Neural progenitor cell (in vitro differentiated cells): ENCODE results near the gene TIAM1. TPM values are rescaled to one million over a fixed set of nuclear protein-coding genes. Genes with fewer than 3 reads are reported as not detected.

ENCODE experiments used
- DNase-seq: peaks from one replicate; pipeline ENCODE4 v3.0.0-alpha.2; 2016; ENCODE audit warnings: low spot score
- H2AFZ ChIP-seq: fragments of 200-600 bp; sonication (generic); replicated peaks from 2 replicates; pipeline ENCODE4 v1.6.1; 2016; ENCODE audit warnings: antibody characterized with exemption
- H3F3A ChIP-seq: fragments of 200-600 bp; sonication (generic); 2 replicates; pipeline ENCODE4 v1.6.1; 2016; ENCODE audit warnings: antibody characterized with exemption, low read depth
- H3K27ac ChIP-seq: fragments of 200-600 bp; sonication (generic); 2 replicates; pipeline ENCODE4 v1.5.1; 2016; ENCODE audit warnings: mild to moderate bottlenecking
- H3K27me3 ChIP-seq: fragments of 200-600 bp; sonication (generic); 2 replicates; pipeline ENCODE4 v1.6.1; 2016; ENCODE audit warnings: mild to moderate bottlenecking, moderate library complexity
- H3K36me3 ChIP-seq: fragments of 200-600 bp; sonication (generic); 2 replicates; pipeline ENCODE4 v1.5.1; 2016
- H3K4me1 ChIP-seq: fragments of 200-600 bp; sonication (generic); 2 replicates; pipeline ENCODE4 v1.6.1; 2016; ENCODE audit warnings: mixed run types
- H3K4me2 ChIP-seq: fragments of 200-600 bp; sonication (generic); 2 replicates; pipeline ENCODE4 v1.6.1; 2016
- H3K4me3 ChIP-seq: fragments of 200-600 bp; sonication (generic); 2 replicates; pipeline ENCODE4 v1.5.1; 2016
- H3K79me2 ChIP-seq: fragments of 200-600 bp; sonication (generic); 2 replicates; pipeline ENCODE4 v1.6.1; 2016; ENCODE audit warnings: low read depth
- H3K9ac ChIP-seq: fragments of 200-600 bp; sonication (generic); 2 replicates; pipeline ENCODE4 v1.6.1; 2016
- H3K9me3 ChIP-seq: fragments of 200-600 bp; sonication (generic); 2 replicates; pipeline ENCODE4 v1.5.1; 2016; ENCODE audit warnings: low read depth
- H4K20me1 ChIP-seq: fragments of 200-600 bp; sonication (generic); 2 replicates; pipeline ENCODE4 v1.6.1; 2016; ENCODE audit warnings: low read depth
- H3K27ac Mint-ChIP-seq: 3 replicates; pipeline ENCODE4 v1.8.0; 2021; ENCODE audit warnings: mixed read lengths
- H3K27me3 Mint-ChIP-seq: 2 replicates; pipeline ENCODE4 v1.8.0; 2022; ENCODE audit warnings: low read depth, mild to moderate bottlenecking, inconsistent platforms, moderate library complexity, mixed read lengths; ENCODE audit not compliant: insufficient read depth
- H3K36me3 Mint-ChIP-seq: 3 replicates; pipeline ENCODE4 v1.8.0; 2021; ENCODE audit warnings: mixed read lengths
- H3K4me1 Mint-ChIP-seq: 3 replicates; pipeline ENCODE4 v1.8.0; 2021; ENCODE audit warnings: mixed read lengths
- H3K4me3 Mint-ChIP-seq: 3 replicates; pipeline ENCODE4 v1.8.0; 2021; ENCODE audit warnings: mild to moderate bottlenecking, moderate library complexity, mixed read lengths
- H3K9me3 Mint-ChIP-seq: 3 replicates; pipeline ENCODE4 v1.8.0; 2020; ENCODE audit warnings: mixed read lengths
- EZH2 ChIP-seq: fragments of 200-600 bp; sonication (generic); IDR thresholded peaks from 2 replicates; pipeline ENCODE4 v1.6.1; 2017; ENCODE audit warnings: antibody characterized with exemption, mild to moderate bottlenecking, moderate library complexity
- EZH2phosphoT487 ChIP-seq: fragments of 200-600 bp; sonication (generic); IDR thresholded peaks from 2 replicates; pipeline ENCODE4 v1.6.1; 2017; ENCODE audit warnings: antibody characterized with exemption
- total RNA-seq: library from RNA; depleted of rRNA; stranded (reverse); fragments of >200 nt; gene quantifications from 2 replicates; pipeline ENCODE4 v1.2.3, GENCODE V29; 2015; ENCODE audit warnings: low replicate concordance
- TF ChIP-seq, protein P1 (sequence below): fragments of 200-600 bp; sonication (generic); IDR thresholded peaks from 2 replicates; pipeline ENCODE4 v1.5.1; 2017; ENCODE audit warnings: antibody characterized with exemption, mild to moderate bottlenecking

TIAM1 gene
- total RNA-seq, 1 donor from 2014 or later, result 27.2 TPM

GRCh38 chr21:31278511-31279130 is 65.4 kb downstream of the TIAM1 start:
- DNase-seq, result no peak
- no peaks in the 10 kb centered on the region for H3K36me3 ChIP-seq
- TF ChIP-seq, protein P1, sequence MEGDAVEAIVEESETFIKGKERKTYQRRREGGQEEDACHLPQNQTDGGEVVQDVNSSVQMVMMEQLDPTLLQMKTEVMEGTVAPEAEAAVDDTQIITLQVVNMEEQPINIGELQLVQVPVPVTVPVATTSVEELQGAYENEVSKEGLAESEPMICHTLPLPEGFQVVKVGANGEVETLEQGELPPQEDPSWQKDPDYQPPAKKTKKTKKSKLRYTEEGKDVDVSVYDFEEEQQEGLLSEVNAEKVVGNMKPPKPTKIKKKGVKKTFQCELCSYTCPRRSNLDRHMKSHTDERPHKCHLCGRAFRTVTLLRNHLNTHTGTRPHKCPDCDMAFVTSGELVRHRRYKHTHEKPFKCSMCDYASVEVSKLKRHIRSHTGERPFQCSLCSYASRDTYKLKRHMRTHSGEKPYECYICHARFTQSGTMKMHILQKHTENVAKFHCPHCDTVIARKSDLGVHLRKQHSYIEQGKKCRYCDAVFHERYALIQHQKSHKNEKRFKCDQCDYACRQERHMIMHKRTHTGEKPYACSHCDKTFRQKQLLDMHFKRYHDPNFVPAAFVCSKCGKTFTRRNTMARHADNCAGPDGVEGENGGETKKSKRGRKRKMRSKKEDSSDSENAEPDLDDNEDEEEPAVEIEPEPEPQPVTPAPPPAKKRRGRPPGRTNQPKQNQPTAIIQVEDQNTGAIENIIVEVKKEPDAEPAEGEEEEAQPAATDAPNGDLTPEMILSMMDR, result no peak
- TF ChIP-seq EZH2phosphoT487 (no peak), EZH2 (no peak)
- no peaks in the 10 kb centered on the region for H3K4me1 ChIP-seq
- Mint-ChIP-seq H3K36me3 (peaks cover 27% of the 10 kb centered on the region), H3K27ac (no peak overlapping the region), H3K4me3 (no peak overlapping the region), H3K4me1 (peaks cover 2% of the 10 kb centered on the region), H3K27me3 (peaks cover 2% of the 10 kb centered on the region), H3K9me3 (no peaks in the 10 kb centered on the region)
- no peak overlapping the region for H2AFZ ChIP-seq
- no peaks in the 10 kb centered on the region for H3K9me3 ChIP-seq
- no peaks in the 10 kb centered on the region for H3F3A ChIP-seq
- H3K4me3 ChIP-seq, result no peak overlapping the region
- H3K9ac ChIP-seq, result no peak overlapping the region
- H4K20me1 ChIP-seq, result no peaks in the 10 kb centered on the region
- no peaks in the 10 kb centered on the region for H3K79me2 ChIP-seq
- no peaks in the 10 kb centered on the region for H3K27me3 ChIP-seq
- no peak overlapping the region for H3K4me2 ChIP-seq
- H3K27ac ChIP-seq, result no peak overlapping the region

GRCh38 chr21:31276663-31277062 is 67.4 kb downstream of the TIAM1 start:
- Histone ChIP-seq H4K20me1 (no peaks in the 10 kb centered on the region), H3K79me2 (no peaks in the 10 kb centered on the region), H3K27ac (no peak overlapping the region), H3K4me2 (no peak overlapping the region), H3K27me3 (no peaks in the 10 kb centered on the region), H3K36me3 (no peaks in the 10 kb centered on the region), H3K9ac (no peak overlapping the region), H3F3A (no peaks in the 10 kb centered on the region), H3K9me3 (no peaks in the 10 kb centered on the region), H2AFZ (no peak overlapping the region), H3K4me1 (no peaks in the 10 kb centered on the region), H3K4me3 (no peak overlapping the region)
- peaks cover 1% of the 10 kb centered on the region for H3K27me3 Mint-ChIP-seq
- H3K4me1 Mint-ChIP-seq, result peaks cover 2% of the 10 kb centered on the region
- no peaks in the 10 kb centered on the region for H3K9me3 Mint-ChIP-seq
- peaks cover 30% of the 10 kb centered on the region for H3K36me3 Mint-ChIP-seq
- TF ChIP-seq EZH2phosphoT487, result no peak
- TF ChIP-seq EZH2, result no peak
- TF ChIP-seq, protein P1, result no peak
- no peak overlapping the region for H3K4me3 Mint-ChIP-seq
- no peak overlapping the region for H3K27ac Mint-ChIP-seq
- DNase-seq, result no peak

DNA sequence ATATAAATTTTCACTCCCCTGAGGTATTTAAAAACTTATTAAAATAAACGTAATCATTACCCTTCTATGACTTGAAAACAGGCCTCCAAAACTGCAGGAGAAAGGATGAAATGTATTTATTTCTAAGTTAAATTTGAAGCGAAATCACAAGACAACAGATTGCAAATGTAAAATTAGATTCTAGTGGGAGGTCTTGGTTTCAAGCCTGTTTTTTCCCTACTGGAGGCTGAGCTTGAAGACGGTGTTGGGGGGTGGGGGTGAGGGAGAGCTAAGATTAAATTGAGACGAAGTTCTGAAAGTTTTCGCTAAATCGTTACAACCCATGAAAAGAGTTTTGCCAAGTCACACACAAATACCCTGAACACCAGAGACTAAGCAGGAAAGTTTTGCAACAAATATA is 68.2 kb downstream of the TIAM1 start:
- Histone ChIP-seq H3K36me3 (no peaks in the 10 kb centered on the region), H3K9me3 (no peaks in the 10 kb centered on the region), H3K4me3 (no peak overlapping the region), H4K20me1 (no peaks in the 10 kb centered on the region), H3F3A (no peaks in the 10 kb centered on the region), H3K4me1 (no peaks in the 10 kb centered on the region), H3K4me2 (no peak overlapping the region), H3K79me2 (no peaks in the 10 kb centered on the region), H3K27ac (no peak overlapping the region), H3K27me3 (no peaks in the 10 kb centered on the region), H3K9ac (no peak overlapping the region), H2AFZ (no peak overlapping the region)
- no peaks in the 10 kb centered on the region for H3K9me3 Mint-ChIP-seq
- no peaks in the 10 kb centered on the region for H3K27me3 Mint-ChIP-seq
- H3K36me3 Mint-ChIP-seq, result peaks cover 28% of the 10 kb centered on the region
- no peak overlapping the region for H3K27ac Mint-ChIP-seq
- peaks cover 2% of the 10 kb centered on the region for H3K4me1 Mint-ChIP-seq
- DNase-seq, result no peak
- TF ChIP-seq EZH2, result no peak
- TF ChIP-seq, protein P1, result no peak
- TF ChIP-seq EZH2phosphoT487, result no peak
- no peak overlapping the region for H3K4me3 Mint-ChIP-seq
